OCI-LY1 (cell line): ENCODE data around the gene EMX1.

ENCODE experiments used
- H2AFZ ChIP-seq: fragments of 200-600 bp; sonication (generic), shearing (Covaris generic); 2 replicates; pipeline ENCODE4 v1.6.0; 2014; ENCODE audit warnings: antibody characterized with exemption, mild to moderate bottlenecking, low read length
- H3F3A ChIP-seq: fragments of 200-600 bp; sonication (generic), shearing (Covaris generic); 2 replicates; pipeline ENCODE4 v1.6.0; 2014; ENCODE audit warnings: mild to moderate bottlenecking, antibody characterized with exemption, low read length, moderate library complexity; ENCODE audit not compliant: insufficient read depth
- H3K27ac ChIP-seq: fragments of 200-600 bp; sonication (generic); 2 replicates; pipeline ENCODE4 v1.5.1; 2014; ENCODE audit warnings: low read length, mixed run types, mild to moderate bottlenecking, low read depth; ENCODE audit not compliant: poor library complexity, severe bottlenecking
- H3K27me3 ChIP-seq: fragments of 200-600 bp; sonication (generic); 2 replicates; pipeline ENCODE4 v1.6.0; 2014; ENCODE audit warnings: antibody characterized with exemption, mild to moderate bottlenecking, low read length, moderate library complexity; ENCODE audit not compliant: insufficient read depth
- H3K36me3 ChIP-seq: fragments of 200-600 bp; sonication (generic); 2 replicates; pipeline ENCODE4 v1.6.1; 2014; ENCODE audit warnings: mild to moderate bottlenecking, antibody characterized with exemption, low read length, moderate library complexity, mixed read lengths; ENCODE audit not compliant: insufficient read depth
- H3K4me1 ChIP-seq: fragments of 200-600 bp; sonication (generic); 2 replicates; pipeline ENCODE4 v1.5.1; 2014; ENCODE audit warnings: mild to moderate bottlenecking, low read length, moderate library complexity; ENCODE audit not compliant: insufficient read depth, severe bottlenecking
- H3K4me2 ChIP-seq: fragments of 200-600 bp; sonication (generic), shearing (Covaris generic); 2 replicates; pipeline ENCODE4 v1.6.1; 2014; ENCODE audit warnings: low read length
- H3K4me3 ChIP-seq: fragments of 200-600 bp; sonication (generic); 2 replicates; pipeline ENCODE4 v1.5.1; 2014; ENCODE audit warnings: low read length, low read depth, mild to moderate bottlenecking, mixed read lengths; ENCODE audit not compliant: poor library complexity, severe bottlenecking
- H3K79me2 ChIP-seq: fragments of 200-600 bp; shearing (Covaris generic); 2 replicates; pipeline ENCODE4 v1.6.1; 2016; ENCODE audit warnings: mixed run types, low read length, mixed read lengths; ENCODE audit not compliant: insufficient read depth
- H3K9ac ChIP-seq: fragments of 200-600 bp; sonication (generic), shearing (Covaris generic); 2 replicates; pipeline ENCODE4 v1.6.1; 2014; ENCODE audit warnings: mild to moderate bottlenecking, low read length, mixed read lengths
- H3K9me2 ChIP-seq: fragments of 200-600 bp; sonication (generic), shearing (Covaris generic); 2 replicates; pipeline ENCODE4 v1.6.1; 2014; ENCODE audit warnings: low read depth, mild to moderate bottlenecking, low read length, mixed read lengths
- H3K9me3 ChIP-seq: fragments of 200-600 bp; shearing (Covaris generic); 2 replicates; pipeline ENCODE4 v1.6.1; 2014; ENCODE audit warnings: low read length, mixed read lengths
- H4K20me1 ChIP-seq: fragments of 200-600 bp; sonication (generic), shearing (Covaris generic); 2 replicates; pipeline ENCODE4 v1.6.0; 2016; ENCODE audit warnings: mild to moderate bottlenecking, low read length; ENCODE audit not compliant: insufficient read depth
- CTCF ChIP-seq: fragments of 200-600 bp; sonication (generic), shearing (Covaris generic); IDR thresholded peaks from 2 replicates; pipeline ENCODE4 v1.5.1; 2017; ENCODE audit warnings: mild to moderate bottlenecking, antibody characterized with exemption, low read length, moderate library complexity, mixed read lengths
- EZH2 ChIP-seq: fragments of 200-600 bp; sonication (generic), shearing (Covaris generic); IDR thresholded peaks from 2 replicates; pipeline ENCODE4 v1.8.0; 2017; ENCODE audit warnings: borderline replicate concordance, mixed run types, mild to moderate bottlenecking, antibody characterized with exemption, low read length, moderate library complexity, mixed read lengths

The EMX1 gene

GRCh38 chr2:72932805-72933204 is 15.5 kb downstream of the EMX1 start:
- H3K27ac ChIP-seq, result no peak overlapping the region
- H4K20me1 ChIP-seq, result no peaks in the 10 kb centered on the region
- no peak overlapping the region for H2AFZ ChIP-seq
- TF ChIP-seq EZH2 (no peak), CTCF (no peak)
- no peaks in the 10 kb centered on the region for H3K9me3 ChIP-seq
- H3K36me3 ChIP-seq, result no peaks in the 10 kb centered on the region
- no peaks in the 10 kb centered on the region for H3K27me3 ChIP-seq
- no peaks in the 10 kb centered on the region for H3K4me1 ChIP-seq
- H3F3A ChIP-seq, result no peaks in the 10 kb centered on the region
- no peak overlapping the region for H3K4me2 ChIP-seq
- H3K9ac ChIP-seq, result no peak overlapping the region
- no peaks in the 10 kb centered on the region for H3K79me2 ChIP-seq
- no peaks in the 10 kb centered on the region for H3K9me2 ChIP-seq
- no peak overlapping the region for H3K4me3 ChIP-seq

- no peaks in the 10 kb centered on the region for H3F3A ChIP-seq
- TF ChIP-seq CTCF (no peak), EZH2 (no peak)
- no peaks in the 10 kb centered on the region for H3K4me1 ChIP-seq
- no peak overlapping the region for H3K9ac ChIP-seq
- no peaks in the 10 kb centered on the region for H3K9me3 ChIP-seq
- H3K4me3 ChIP-seq, result no peak overlapping the region
- H3K27ac ChIP-seq, result no peak overlapping the region
- H3K36me3 ChIP-seq, result no peaks in the 10 kb centered on the region
- no peak overlapping the region for H3K4me2 ChIP-seq
- H3K79me2 ChIP-seq, result no peaks in the 10 kb centered on the region
- no peaks in the 10 kb centered on the region for H3K9me2 ChIP-seq
- no peak overlapping the region for H2AFZ ChIP-seq
- H4K20me1 ChIP-seq, result no peaks in the 10 kb centered on the region
- no peaks in the 10 kb centered on the region; the same call in 1 of the 2 replicates for H3K27me3 ChIP-seq
Observed at GRCh38 chr2:72933207-72933606, 15.9 kb downstream of the EMX1 start.

DNA sequence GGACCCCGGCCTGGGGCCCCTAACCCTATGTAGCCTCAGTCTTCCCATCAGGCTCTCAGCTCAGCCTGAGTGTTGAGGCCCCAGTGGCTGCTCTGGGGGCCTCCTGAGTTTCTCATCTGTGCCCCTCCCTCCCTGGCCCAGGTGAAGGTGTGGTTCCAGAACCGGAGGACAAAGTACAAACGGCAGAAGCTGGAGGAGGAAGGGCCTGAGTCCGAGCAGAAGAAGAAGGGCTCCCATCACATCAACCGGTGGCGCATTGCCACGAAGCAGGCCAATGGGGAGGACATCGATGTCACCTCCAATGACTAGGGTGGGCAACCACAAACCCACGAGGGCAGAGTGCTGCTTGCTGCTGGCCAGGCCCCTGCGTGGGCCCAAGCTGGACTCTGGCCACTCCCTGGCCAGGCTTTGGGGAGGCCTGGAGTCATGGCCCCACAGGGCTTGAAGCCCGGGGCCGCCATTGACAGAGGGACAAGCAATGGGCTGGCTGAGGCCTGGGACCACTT is 16.4 kb downstream of the EMX1 start:
- Histone ChIP-seq H3K9ac (no peak overlapping the region), H3K4me2 (no peak overlapping the region), H3K27me3 (no peaks in the 10 kb centered on the region; the same call in 1 of the 2 replicates), H3K4me1 (no peaks in the 10 kb centered on the region), H3K79me2 (no peaks in the 10 kb centered on the region), H3F3A (no peaks in the 10 kb centered on the region), H3K27ac (no peak overlapping the region), H3K36me3 (no peaks in the 10 kb centered on the region), H2AFZ (no peak overlapping the region), H3K9me3 (no peaks in the 10 kb centered on the region), H4K20me1 (no peaks in the 10 kb centered on the region), H3K4me3 (no peak overlapping the region), H3K9me2 (no peaks in the 10 kb centered on the region)
- TF ChIP-seq EZH2, result no peak
- no peak for TF ChIP-seq CTCF
